Glomerular visceral epithelial cell (primary cell): ENCODE results near the gene ANAPC16.
"Not testable (repeated sequence)": the region's sequence is repeated elsewhere in the genome, so short reads cannot be mapped to it uniquely, and the experiment has no call there.

Experiments used
- DNase-seq: peaks from one replicate; pipeline ENCODE4 v3.0.0-alpha.2; 2016; ENCODE audit errors: extremely low spot score

Gene ANAPC16

GRCh38 chr10:72263613-72264241 lies 47.9 kb downstream of the ANAPC16 start:
- peak; percentile 61 for DNase-seq

- no peak for DNase-seq
Measured at GRCh38 chr10:72264536-72264935, 48.7 kb downstream of the ANAPC16 start.

GRCh38 chr10:72265508-72265907 lies 49.7 kb downstream of the ANAPC16 start:
- DNase-seq, result no peak

- no peak for DNase-seq
Measured at GRCh38 chr10:72265990-72266865, 50.4 kb downstream of the ANAPC16 start.

GRCh38 chr10:72267381-72267780 lies 51.6 kb downstream of the ANAPC16 start:
- DNase-seq, result no peak

GRCh38 chr10:72267819-72268399 lies 52.1 kb downstream of the ANAPC16 start:
- DNase-seq, result no peak

- not testable (repeated sequence) for DNase-seq
Measured at GRCh38 chr10:72268475-72269200, 52.8 kb downstream of the ANAPC16 start.

GRCh38 chr10:72270607-72271281 lies 54.9 kb downstream of the ANAPC16 start:
- DNase-seq, result no peak

GRCh38 chr10:72272689-72273409 lies 57.0 kb downstream of the ANAPC16 start:
- DNase-seq, result peak; percentile 87

- DNase-seq, result peak; percentile 99
Measured at GRCh38 chr10:72273410-72274212, 57.8 kb downstream of the ANAPC16 start, which contains the start of gene DDIT4. Gene DDIT4, plus strand, starts transcription at chr10:72273924. Its CDS starts 293 bp downstream, at chr10:72274217.

- DNase-seq, result no peak
Measured at GRCh38 chr10:72274213-72274729, 58.5 kb downstream of the ANAPC16 start.

GRCh38 chr10:72274730-72275350 lies 59.0 kb downstream of the ANAPC16 start:
- DNase-seq, result peak; percentile 53

- no peak for DNase-seq
Measured at GRCh38 chr10:72275351-72276012, 59.7 kb downstream of the ANAPC16 start.

GRCh38 chr10:72276013-72276387 lies 60.2 kb downstream of the ANAPC16 start:
- DNase-seq, result no peak

- DNase-seq, result no peak
Measured at GRCh38 chr10:72276421-72277339, 60.9 kb downstream of the ANAPC16 start.

- no peak for DNase-seq
Measured at GRCh38 chr10:72277340-72277995, 61.7 kb downstream of the ANAPC16 start.
